AG09319 (cell line): ENCODE data around the gene CBLL1.

Experiments
- DNase-seq: peaks from one replicate; pipeline ENCODE4 v3.0.0-alpha.2; 2010; ENCODE audit warnings: low read depth; ENCODE audit errors: extremely low read depth
- TF ChIP-seq, protein P1 (sequence below): IDR thresholded peaks from 2 replicates; pipeline ENCODE4 v1.5.1; 2011; ENCODE audit warnings: low read depth, mild to moderate bottlenecking, inconsistent platforms, low read length, moderate library complexity

The CBLL1 gene

GRCh38 chr7:107773027-107773426 is 29.1 kb downstream of the CBLL1 start:
- no peak for DNase-seq
- TF ChIP-seq, protein P1, sequence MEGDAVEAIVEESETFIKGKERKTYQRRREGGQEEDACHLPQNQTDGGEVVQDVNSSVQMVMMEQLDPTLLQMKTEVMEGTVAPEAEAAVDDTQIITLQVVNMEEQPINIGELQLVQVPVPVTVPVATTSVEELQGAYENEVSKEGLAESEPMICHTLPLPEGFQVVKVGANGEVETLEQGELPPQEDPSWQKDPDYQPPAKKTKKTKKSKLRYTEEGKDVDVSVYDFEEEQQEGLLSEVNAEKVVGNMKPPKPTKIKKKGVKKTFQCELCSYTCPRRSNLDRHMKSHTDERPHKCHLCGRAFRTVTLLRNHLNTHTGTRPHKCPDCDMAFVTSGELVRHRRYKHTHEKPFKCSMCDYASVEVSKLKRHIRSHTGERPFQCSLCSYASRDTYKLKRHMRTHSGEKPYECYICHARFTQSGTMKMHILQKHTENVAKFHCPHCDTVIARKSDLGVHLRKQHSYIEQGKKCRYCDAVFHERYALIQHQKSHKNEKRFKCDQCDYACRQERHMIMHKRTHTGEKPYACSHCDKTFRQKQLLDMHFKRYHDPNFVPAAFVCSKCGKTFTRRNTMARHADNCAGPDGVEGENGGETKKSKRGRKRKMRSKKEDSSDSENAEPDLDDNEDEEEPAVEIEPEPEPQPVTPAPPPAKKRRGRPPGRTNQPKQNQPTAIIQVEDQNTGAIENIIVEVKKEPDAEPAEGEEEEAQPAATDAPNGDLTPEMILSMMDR = no peak

- DNase-seq = no peak
- TF ChIP-seq, protein P1 = no peak
Measured at GRCh38 chr7:107777702-107778101, 33.8 kb downstream of the CBLL1 start.

- DNase-seq = no peak
- TF ChIP-seq, protein P1 = no peak
Measured at GRCh38 chr7:107778283-107778682, 34.3 kb downstream of the CBLL1 start.

DNA sequence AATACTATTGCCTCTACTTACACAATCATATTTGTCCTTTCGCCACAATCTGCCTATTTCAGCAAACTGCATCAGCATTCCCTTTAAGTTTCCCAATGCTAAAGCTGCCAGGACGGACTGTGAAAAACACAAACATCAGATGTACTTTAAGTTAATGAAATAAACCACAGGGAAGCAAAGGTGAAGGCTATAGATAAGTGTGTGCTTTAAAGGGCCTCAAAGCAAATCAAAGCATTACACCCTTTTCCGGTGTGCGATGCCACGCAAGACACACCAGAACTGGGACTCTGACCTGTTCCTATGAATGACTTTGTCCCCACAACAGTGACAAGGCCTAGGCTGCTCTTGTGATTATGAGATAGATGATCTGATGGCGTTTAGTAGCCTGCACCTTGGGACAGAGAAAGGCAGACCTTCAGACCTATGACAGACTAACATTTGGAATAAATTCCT is 35.7 kb downstream of the CBLL1 start:
- TF ChIP-seq, protein P1 = no peak
- DNase-seq = no peak

- TF ChIP-seq, protein P1 = no peak
- DNase-seq = no peak
Measured at GRCh38 chr7:107782374-107782773, 38.4 kb downstream of the CBLL1 start.

- no peak for DNase-seq
- TF ChIP-seq, protein P1 = no peak
Measured at GRCh38 chr7:107783648-107784047, 39.7 kb downstream of the CBLL1 start.

DNA sequence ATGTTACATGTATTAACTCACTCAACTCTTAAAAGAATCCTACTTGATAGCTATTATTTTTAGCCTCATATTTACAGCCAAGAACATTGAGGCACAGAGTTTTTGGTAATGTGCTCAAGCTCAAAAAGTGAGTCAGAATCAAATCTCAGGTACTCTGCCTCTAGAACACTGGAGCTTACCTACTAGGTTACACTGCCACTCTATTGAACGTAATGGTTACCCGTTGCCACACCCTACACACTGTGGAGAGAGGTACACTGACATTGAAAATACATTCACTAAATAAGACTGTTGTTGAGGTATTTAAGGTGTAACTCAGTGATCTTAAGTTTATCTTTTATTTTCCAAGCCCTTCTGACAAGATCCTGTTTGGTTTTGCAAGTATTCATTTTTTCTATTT is 41.2 kb downstream of the CBLL1 start:
- TF ChIP-seq, protein P1 = no peak

More for the DNA sequence above, 41.2 kb downstream of the CBLL1 start:
- no peak for DNase-seq
